ENCODE results near the gene RORB.

Gene RORB

GRCh38 chr9:74681906-74682305 is 184.8 kb downstream of the RORB start:
- no peak overlapping the region for H3K18ac ChIP-seq (ENCODE audit: low read length)
- H4K12ac ChIP-seq (ENCODE audit: low read depth, low read length), result no peak overlapping the region
- no peaks in the 10 kb centered on the region for H3K27me3 ChIP-seq (ENCODE audit: insufficient read depth, low read length)
- H3K23ac ChIP-seq (ENCODE audit: low read length), result no peak overlapping the region
- no CpG with 5 or more reads among the region's 3 CpGs for WGBS (ENCODE audit: extremely low coverage, insufficient coverage, insufficient read length)
- H2AFZ ChIP-seq (ENCODE audit: insufficient read depth, low read length, poor library complexity), result no peak overlapping the region
- no peaks in the 10 kb centered on the region for H3K36me3 ChIP-seq (ENCODE audit: control insufficient read depth in 1 of 2, insufficient read depth in 2 of 2, low read length in 2 of 2)
- H3K27ac ChIP-seq (ENCODE audit: low read depth, low read length), result no peak overlapping the region
- H3K4ac ChIP-seq (ENCODE audit: low read depth, low read length), result no peak overlapping the region
- no peak overlapping the region for H2BK120ac ChIP-seq (ENCODE audit: insufficient read depth, low read length, poor library complexity)
- no peak overlapping the region for H4K91ac ChIP-seq (ENCODE audit: low read depth, low read length)
- no peak overlapping the region for H2AK5ac ChIP-seq (ENCODE audit: low read length)
- no peak for DNase-seq
- H4K8ac ChIP-seq (ENCODE audit: low read depth, low read length), result no peak overlapping the region
- no peaks in the 10 kb centered on the region for H3K79me2 ChIP-seq (ENCODE audit: control insufficient read depth, insufficient read depth, low read length, poor library complexity)
- H3K79me1 ChIP-seq (ENCODE audit: low read length), result no peaks in the 10 kb centered on the region
- H3K14ac ChIP-seq (ENCODE audit: low read length), result no peak overlapping the region
- no peaks in the 10 kb centered on the region for H3K4me1 ChIP-seq (ENCODE audit: control insufficient read depth in 1 of 2, insufficient read depth in 2 of 2, low read length in 2 of 2)
- H2BK5ac ChIP-seq (ENCODE audit: low read depth, low read length, poor library complexity), result no peak overlapping the region
- no peaks in the 10 kb centered on the region for H3K9me3 ChIP-seq (ENCODE audit: insufficient read depth, low read depth, low read length)
- no peak overlapping the region for H3K4me3 ChIP-seq (ENCODE audit: low read depth, low read length)
- no peak overlapping the region for H3K4me2 ChIP-seq (ENCODE audit: low read length)
- no peak overlapping the region for H3K9ac ChIP-seq (ENCODE audit: low read length)
- no peak overlapping the region for H2BK12ac ChIP-seq (ENCODE audit: low read length)

GRCh38 chr9:74683322-74683721 is 186.2 kb downstream of the RORB start:
- H3K79me1 ChIP-seq (ENCODE audit: low read length), result no peaks in the 10 kb centered on the region
- H3K4me3 ChIP-seq (ENCODE audit: low read depth, low read length), result no peak overlapping the region
- H2BK120ac ChIP-seq (ENCODE audit: insufficient read depth, low read length, poor library complexity), result no peak overlapping the region
- H2BK5ac ChIP-seq (ENCODE audit: low read depth, low read length, poor library complexity), result no peak overlapping the region
- no peak overlapping the region for H3K27ac ChIP-seq (ENCODE audit: low read depth, low read length)
- no peaks in the 10 kb centered on the region for H3K36me3 ChIP-seq (ENCODE audit: control insufficient read depth in 1 of 2, insufficient read depth in 2 of 2, low read length in 2 of 2)
- H3K14ac ChIP-seq (ENCODE audit: low read length), result no peak overlapping the region
- H2AK5ac ChIP-seq (ENCODE audit: low read length), result no peak overlapping the region
- no peaks in the 10 kb centered on the region for H3K79me2 ChIP-seq (ENCODE audit: control insufficient read depth, insufficient read depth, low read length, poor library complexity)
- WGBS (ENCODE audit: extremely low coverage, insufficient coverage, insufficient read length), result no CpG with 5 or more reads among the region's 4 CpGs
- no peak for DNase-seq
- H4K8ac ChIP-seq (ENCODE audit: low read depth, low read length), result no peak overlapping the region
- H3K4ac ChIP-seq (ENCODE audit: low read depth, low read length), result no peak overlapping the region
- H3K23ac ChIP-seq (ENCODE audit: low read length), result no peak overlapping the region
- no peaks in the 10 kb centered on the region for H3K27me3 ChIP-seq (ENCODE audit: insufficient read depth, low read length)
- H3K18ac ChIP-seq (ENCODE audit: low read length), result no peak overlapping the region
- no peak overlapping the region for H4K91ac ChIP-seq (ENCODE audit: low read depth, low read length)
- H4K12ac ChIP-seq (ENCODE audit: low read depth, low read length), result no peak overlapping the region
- H2BK12ac ChIP-seq (ENCODE audit: low read length), result no peak overlapping the region
- no peaks in the 10 kb centered on the region for H3K4me1 ChIP-seq (ENCODE audit: control insufficient read depth in 1 of 2, insufficient read depth in 2 of 2, low read length in 2 of 2)
- no peak overlapping the region for H2AFZ ChIP-seq (ENCODE audit: insufficient read depth, low read length, poor library complexity)
- H3K9me3 ChIP-seq (ENCODE audit: insufficient read depth, low read depth, low read length), result no peaks in the 10 kb centered on the region
- no peak overlapping the region for H3K9ac ChIP-seq (ENCODE audit: low read length)
- no peak overlapping the region for H3K4me2 ChIP-seq (ENCODE audit: low read length)

GRCh38 chr9:74691058-74691457 is 193.9 kb downstream of the RORB start:
- H3K4me2 ChIP-seq (ENCODE audit: low read length), result no peak overlapping the region
- no peak overlapping the region for H4K12ac ChIP-seq (ENCODE audit: low read depth, low read length)
- H3K9ac ChIP-seq (ENCODE audit: low read length), result no peak overlapping the region
- no peaks in the 10 kb centered on the region for H3K27me3 ChIP-seq (ENCODE audit: insufficient read depth, low read length)
- no peak overlapping the region for H3K4me3 ChIP-seq (ENCODE audit: low read depth, low read length)
- H3K36me3 ChIP-seq (ENCODE audit: control insufficient read depth in 1 of 2, insufficient read depth in 2 of 2, low read length in 2 of 2), result no peaks in the 10 kb centered on the region
- no peak overlapping the region for H2AK5ac ChIP-seq (ENCODE audit: low read length)
- H2AFZ ChIP-seq (ENCODE audit: insufficient read depth, low read length, poor library complexity), result no peak overlapping the region
- no peak overlapping the region for H3K14ac ChIP-seq (ENCODE audit: low read length)
- no CpG with 5 or more reads among the region's 8 CpGs for WGBS (ENCODE audit: extremely low coverage, insufficient coverage, insufficient read length)
- DNase-seq, result no peak
- H3K79me1 ChIP-seq (ENCODE audit: low read length), result no peaks in the 10 kb centered on the region
- H3K9me3 ChIP-seq (ENCODE audit: insufficient read depth, low read depth, low read length), result no peaks in the 10 kb centered on the region
- no peak overlapping the region for H3K4ac ChIP-seq (ENCODE audit: low read depth, low read length)
- no peak overlapping the region for H4K8ac ChIP-seq (ENCODE audit: low read depth, low read length)
- no peak overlapping the region for H2BK120ac ChIP-seq (ENCODE audit: insufficient read depth, low read length, poor library complexity)
- no peak overlapping the region for H4K91ac ChIP-seq (ENCODE audit: low read depth, low read length)
- H3K27ac ChIP-seq (ENCODE audit: low read depth, low read length), result no peak overlapping the region
- no peak overlapping the region for H2BK12ac ChIP-seq (ENCODE audit: low read length)
- no peaks in the 10 kb centered on the region for H3K4me1 ChIP-seq (ENCODE audit: control insufficient read depth in 1 of 2, insufficient read depth in 2 of 2, low read length in 2 of 2)
- no peak overlapping the region for H2BK5ac ChIP-seq (ENCODE audit: low read depth, low read length, poor library complexity)
- no peaks in the 10 kb centered on the region for H3K79me2 ChIP-seq (ENCODE audit: control insufficient read depth, insufficient read depth, low read length, poor library complexity)
- H3K18ac ChIP-seq (ENCODE audit: low read length), result no peak overlapping the region
- no peak overlapping the region for H3K23ac ChIP-seq (ENCODE audit: low read length)

- Histone ChIP-seq H3K4me3 (ENCODE audit: low read depth, low read length) (no peak overlapping the region), H3K4ac (ENCODE audit: low read depth, low read length) (no peak overlapping the region), H3K4me2 (ENCODE audit: low read length) (no peak overlapping the region), H2AFZ (ENCODE audit: insufficient read depth, low read length, poor library complexity) (no peak overlapping the region), H3K18ac (ENCODE audit: low read length) (no peak overlapping the region), H2BK120ac (ENCODE audit: insufficient read depth, low read length, poor library complexity) (no peak overlapping the region), H3K9ac (ENCODE audit: low read length) (no peak overlapping the region), H4K91ac (ENCODE audit: low read depth, low read length) (no peak overlapping the region), H3K23ac (ENCODE audit: low read length) (no peak overlapping the region), H4K12ac (ENCODE audit: low read depth, low read length) (no peak overlapping the region), H2BK12ac (ENCODE audit: low read length) (no peak overlapping the region), H3K27me3 (ENCODE audit: insufficient read depth, low read length) (no peaks in the 10 kb centered on the region), H3K79me1 (ENCODE audit: low read length) (no peaks in the 10 kb centered on the region), H3K79me2 (ENCODE audit: control insufficient read depth, insufficient read depth, low read length, poor library complexity) (no peaks in the 10 kb centered on the region), H2BK5ac (ENCODE audit: low read depth, low read length, poor library complexity) (no peak overlapping the region), H2AK5ac (ENCODE audit: low read length) (no peak overlapping the region), H4K8ac (ENCODE audit: low read depth, low read length) (no peak overlapping the region), H3K9me3 (ENCODE audit: insufficient read depth, low read depth, low read length) (no peaks in the 10 kb centered on the region), H3K36me3 (ENCODE audit: control insufficient read depth in 1 of 2, insufficient read depth in 2 of 2, low read length in 2 of 2) (no peaks in the 10 kb centered on the region), H3K27ac (ENCODE audit: low read depth, low read length) (no peak overlapping the region), H3K14ac (ENCODE audit: low read length) (no peak overlapping the region), H3K4me1 (ENCODE audit: control insufficient read depth in 1 of 2, insufficient read depth in 2 of 2, low read length in 2 of 2) (no peaks in the 10 kb centered on the region)
- no peak for DNase-seq
- no CpG with 5 or more reads among the region's 1 CpG for WGBS (ENCODE audit: extremely low coverage, insufficient coverage, insufficient read length)
Measured at GRCh38 chr9:74696520-74696919, 199.4 kb downstream of the RORB start.

All from trophoblast cell (in vitro differentiated cells and primary cell).